ENCODE measurements around the gene PPP2R5A. TPM values are rescaled to one million over a fixed set of nuclear protein-coding genes. Genes with fewer than 3 reads are reported as not detected.
"Not testable (repeated sequence)": the region's sequence is repeated elsewhere in the genome, so short reads cannot be mapped to it uniquely, and the experiment has no call there.

PPP2R5A gene
- total RNA-seq, 1 experiment from 2014 or later, result 65.3 TPM

GRCh38 chr1:212301580-212301979 is 16.4 kb downstream of the PPP2R5A start:
- H3K4me3 ChIP-seq (ENCODE audit: insufficient read depth, low read depth, low read length), result no peak overlapping the region
- H3K27me3 ChIP-seq (ENCODE audit: control insufficient read depth, insufficient read depth, low read length), result no peaks in the 10 kb centered on the region
- H3K36me3 ChIP-seq (replicated peaks; ENCODE audit: control insufficient read depth, insufficient read depth, low read length), result no peaks in the 10 kb centered on the region
- DNase-seq, result no peak

GRCh38 chr1:212302745-212303383 is 17.7 kb downstream of the PPP2R5A start:
- no peaks in the 10 kb centered on the region for H3K36me3 ChIP-seq (replicated peaks; ENCODE audit: control insufficient read depth, insufficient read depth, low read length)
- no peak for DNase-seq
- H3K27me3 ChIP-seq (ENCODE audit: control insufficient read depth, insufficient read depth, low read length), result no peaks in the 10 kb centered on the region
- H3K4me3 ChIP-seq (ENCODE audit: insufficient read depth, low read depth, low read length), result no peak overlapping the region

- Histone ChIP-seq H3K27me3 (ENCODE audit: control insufficient read depth, insufficient read depth, low read length) (no peaks in the 10 kb centered on the region), H3K36me3 (replicated peaks; ENCODE audit: control insufficient read depth, insufficient read depth, low read length) (no peaks in the 10 kb centered on the region), H3K4me3 (ENCODE audit: insufficient read depth, low read depth, low read length) (no peak overlapping the region)
- DNase-seq, result no peak
These were observed 20.1 kb downstream of the PPP2R5A start for GRCh38 chr1:212305342-212305741.

DNA sequence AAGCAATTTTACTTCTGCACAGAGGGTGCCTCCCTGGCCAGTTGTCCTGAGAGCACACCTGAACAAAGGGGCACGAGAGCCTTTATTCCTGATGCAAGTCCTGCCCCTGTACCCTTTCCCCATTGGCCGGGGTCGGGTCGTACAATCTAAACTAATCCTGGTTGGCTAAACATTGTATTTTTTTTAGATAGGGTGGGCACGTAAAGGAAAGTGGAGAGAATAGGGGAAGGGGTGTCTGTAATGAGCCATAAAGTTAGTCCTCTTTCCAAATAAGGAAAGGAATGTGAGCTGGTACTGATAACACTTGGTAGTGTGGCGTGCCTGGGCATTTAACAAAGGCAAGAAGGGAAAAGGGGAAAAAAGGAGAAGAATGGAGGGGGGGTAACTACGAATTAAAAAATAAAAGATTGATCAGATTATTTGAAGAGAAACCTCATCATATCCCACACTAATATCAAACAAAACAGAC is 20.8 kb downstream of the PPP2R5A start:
- not testable (repeated sequence) for H3K27me3 ChIP-seq (ENCODE audit: control insufficient read depth, insufficient read depth, low read length); H3K36me3 ChIP-seq (replicated peaks; ENCODE audit: control insufficient read depth, insufficient read depth, low read length); H3K4me3 ChIP-seq (ENCODE audit: insufficient read depth, low read depth, low read length); DNase-seq

- H3K27me3 ChIP-seq (ENCODE audit: control insufficient read depth, insufficient read depth, low read length), result no peaks in the 10 kb centered on the region
- no peak overlapping the region for H3K4me3 ChIP-seq (ENCODE audit: insufficient read depth, low read depth, low read length)
- peak; percentile 12 for DNase-seq
- H3K36me3 ChIP-seq (replicated peaks; ENCODE audit: control insufficient read depth, insufficient read depth, low read length), result no peaks in the 10 kb centered on the region
These were observed 24.8 kb downstream of the PPP2R5A start for GRCh38 chr1:212309967-212310366.

- Histone ChIP-seq H3K27me3 (ENCODE audit: control insufficient read depth, insufficient read depth, low read length) (no peaks in the 10 kb centered on the region), H3K4me3 (ENCODE audit: insufficient read depth, low read depth, low read length) (no peak overlapping the region), H3K36me3 (replicated peaks; ENCODE audit: control insufficient read depth, insufficient read depth, low read length) (no peaks in the 10 kb centered on the region)
- peak; percentile 10 for DNase-seq
These were observed 25.2 kb downstream of the PPP2R5A start for GRCh38 chr1:212310383-212310782.

DNA sequence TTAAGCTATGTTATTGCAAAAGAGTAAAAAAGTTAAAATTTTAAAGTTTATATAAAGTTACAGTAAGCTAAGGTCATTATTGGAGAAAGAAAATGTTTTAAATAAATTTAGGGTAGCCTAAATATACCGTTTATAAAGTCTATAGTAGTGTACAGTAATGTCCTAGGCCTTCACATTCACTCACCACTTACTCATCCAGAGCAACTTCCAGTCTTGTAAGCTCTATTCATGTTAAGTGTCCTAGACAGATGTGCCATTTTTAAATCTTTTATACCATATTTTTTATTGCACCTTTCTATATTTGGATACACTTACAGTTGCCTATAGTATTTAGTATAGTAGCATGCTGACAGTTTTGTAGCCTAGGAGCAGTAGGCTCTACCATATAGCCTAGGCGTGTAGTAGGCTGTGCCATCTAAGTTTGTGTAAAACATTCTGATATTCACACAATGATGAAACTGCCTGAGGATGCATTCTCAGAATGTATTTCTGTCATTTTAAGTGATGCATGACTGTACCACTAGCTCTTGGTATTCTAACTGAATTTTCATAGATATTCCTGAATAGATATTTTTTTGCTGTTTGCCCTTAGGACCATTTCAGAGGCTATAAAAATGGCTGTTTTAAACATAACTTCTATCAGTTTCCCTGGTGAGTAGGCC is 26.8 kb downstream of the PPP2R5A start:
- Histone ChIP-seq H3K36me3 (replicated peaks; ENCODE audit: control insufficient read depth, insufficient read depth, low read length) (no peaks in the 10 kb centered on the region), H3K27me3 (ENCODE audit: control insufficient read depth, insufficient read depth, low read length) (no peaks in the 10 kb centered on the region), H3K4me3 (ENCODE audit: insufficient read depth, low read depth, low read length) (no peak overlapping the region)
- no peak for DNase-seq

DNA sequence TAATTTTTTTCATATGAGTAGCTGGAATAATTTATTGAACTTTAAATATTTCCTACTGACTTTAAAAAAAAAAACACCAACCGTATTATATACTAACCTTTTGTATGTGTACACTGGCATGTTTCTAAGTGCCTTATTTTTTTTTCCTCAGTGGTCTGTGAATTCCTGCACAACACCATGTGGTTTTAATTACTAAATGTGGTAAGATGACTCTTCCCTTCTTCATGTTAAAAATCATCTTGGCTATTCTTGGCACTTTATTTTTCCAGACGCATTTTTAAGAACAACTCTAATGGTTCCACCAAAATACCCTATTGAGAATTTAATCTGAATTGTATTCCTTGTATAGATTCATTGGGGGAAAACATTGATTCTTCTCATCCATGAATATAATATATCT is 28.4 kb downstream of the PPP2R5A start:
- H3K36me3 ChIP-seq (replicated peaks; ENCODE audit: control insufficient read depth, insufficient read depth, low read length), result no peaks in the 10 kb centered on the region
- DNase-seq, result no peak
- H3K27me3 ChIP-seq (ENCODE audit: control insufficient read depth, insufficient read depth, low read length), result no peaks in the 10 kb centered on the region
- no peak overlapping the region for H3K4me3 ChIP-seq (ENCODE audit: insufficient read depth, low read depth, low read length)

- H3K4me3 ChIP-seq (ENCODE audit: insufficient read depth, low read depth, low read length), result no peak overlapping the region
- H3K27me3 ChIP-seq (ENCODE audit: control insufficient read depth, insufficient read depth, low read length), result no peaks in the 10 kb centered on the region
- no peak for DNase-seq
- no peaks in the 10 kb centered on the region for H3K36me3 ChIP-seq (replicated peaks; ENCODE audit: control insufficient read depth, insufficient read depth, low read length)
These were observed 30.0 kb downstream of the PPP2R5A start for GRCh38 chr1:212315184-212315583.

GRCh38 chr1:212315907-212316306 is 30.7 kb downstream of the PPP2R5A start:
- Histone ChIP-seq H3K4me3 (ENCODE audit: insufficient read depth, low read depth, low read length) (no peak overlapping the region), H3K27me3 (ENCODE audit: control insufficient read depth, insufficient read depth, low read length) (no peaks in the 10 kb centered on the region), H3K36me3 (replicated peaks; ENCODE audit: control insufficient read depth, insufficient read depth, low read length) (no peaks in the 10 kb centered on the region)
- peak; percentile 35 for DNase-seq

DNA sequence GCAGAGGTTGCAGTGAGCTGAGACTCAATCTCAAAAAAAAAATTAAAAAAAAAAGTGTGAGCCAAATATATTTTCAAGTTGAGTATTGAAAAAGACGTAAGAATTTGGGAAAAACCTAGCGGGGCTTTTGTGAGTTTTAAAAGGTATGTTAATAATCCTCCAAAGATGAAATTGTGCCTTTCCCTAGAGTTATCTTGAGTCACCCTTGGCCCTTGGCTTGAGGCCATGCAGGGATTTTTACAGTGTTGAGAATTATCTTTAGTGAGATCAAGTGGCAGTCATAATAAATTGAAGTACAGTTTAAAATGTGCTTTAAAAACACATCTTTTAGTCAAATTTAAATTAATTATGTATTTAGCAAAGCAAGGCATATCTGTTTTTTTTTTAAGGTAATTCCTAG is 32.7 kb downstream of the PPP2R5A start:
- Histone ChIP-seq H3K4me3 (ENCODE audit: insufficient read depth, low read depth, low read length) (no peak overlapping the region), H3K36me3 (replicated peaks; ENCODE audit: control insufficient read depth, insufficient read depth, low read length) (no peaks in the 10 kb centered on the region), H3K27me3 (ENCODE audit: control insufficient read depth, insufficient read depth, low read length) (no peaks in the 10 kb centered on the region)
- no peak for DNase-seq

- H3K27me3 ChIP-seq (ENCODE audit: control insufficient read depth, insufficient read depth, low read length); DNase-seq; H3K4me3 ChIP-seq (ENCODE audit: insufficient read depth, low read depth, low read length); H3K36me3 ChIP-seq (replicated peaks; ENCODE audit: control insufficient read depth, insufficient read depth, low read length): not testable (repeated sequence)
These were observed 35.8 kb downstream of the PPP2R5A start for GRCh38 chr1:212321031-212321430.

- no peak overlapping the region for H3K4me3 ChIP-seq (ENCODE audit: insufficient read depth, low read depth, low read length)
These were observed 37.9 kb downstream of the PPP2R5A start for GRCh38 chr1:212323066-212323465.

DNA sequence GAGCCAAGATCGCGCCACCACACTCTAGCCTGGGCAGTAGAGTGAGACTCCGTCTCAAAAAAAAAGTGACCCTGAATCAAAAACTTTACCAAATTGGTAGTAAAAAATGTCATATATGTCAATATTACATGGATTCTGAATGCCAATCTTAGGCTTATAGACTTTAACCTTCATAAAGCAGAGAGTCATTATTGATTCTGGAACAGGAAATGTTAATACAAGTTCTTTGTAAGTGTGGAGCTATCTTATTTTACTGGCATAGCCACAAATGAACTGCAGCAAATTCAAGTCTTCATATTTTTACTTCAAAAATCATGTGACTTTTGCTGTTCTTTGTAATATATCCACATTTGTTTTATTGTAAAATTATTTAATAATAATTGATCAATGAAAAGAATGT is 41.3 kb downstream of the PPP2R5A start:
- no peak for DNase-seq
- no peaks in the 10 kb centered on the region for H3K27me3 ChIP-seq (ENCODE audit: control insufficient read depth, insufficient read depth, low read length)
- no peaks in the 10 kb centered on the region for H3K36me3 ChIP-seq (replicated peaks; ENCODE audit: control insufficient read depth, insufficient read depth, low read length)
- no peak overlapping the region for H3K4me3 ChIP-seq (ENCODE audit: insufficient read depth, low read depth, low read length)

More at GRCh38 chr1:212323066-212323465, 37.9 kb downstream of the PPP2R5A start:
- no peaks in the 10 kb centered on the region for H3K27me3 ChIP-seq (ENCODE audit: control insufficient read depth, insufficient read depth, low read length)
- H3K36me3 ChIP-seq (replicated peaks; ENCODE audit: control insufficient read depth, insufficient read depth, low read length), result no peaks in the 10 kb centered on the region
- no peak for DNase-seq

DNA sequence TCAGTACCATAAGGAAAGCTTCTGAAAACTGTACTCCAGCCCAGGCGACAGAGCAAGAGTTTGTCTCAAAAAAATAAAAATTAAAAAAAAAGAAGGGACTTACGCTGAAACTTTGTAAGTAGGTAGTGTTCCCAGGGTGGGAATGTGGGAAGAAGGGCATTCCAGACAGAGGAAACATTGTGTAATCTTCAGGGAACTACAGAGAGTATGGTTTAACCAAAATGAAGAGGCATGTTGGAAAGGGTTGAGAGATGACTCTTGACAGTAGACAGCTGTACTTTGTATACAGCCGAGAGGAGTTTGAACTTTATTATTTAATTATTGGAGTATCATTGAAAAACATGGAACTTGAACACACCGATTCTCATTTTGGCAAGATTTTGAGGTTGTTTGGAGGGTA is 43.0 kb downstream of the PPP2R5A start:
- Histone ChIP-seq H3K4me3 (ENCODE audit: insufficient read depth, low read depth, low read length) (no peak overlapping the region), H3K27me3 (ENCODE audit: control insufficient read depth, insufficient read depth, low read length) (no peaks in the 10 kb centered on the region), H3K36me3 (replicated peaks; ENCODE audit: control insufficient read depth, insufficient read depth, low read length) (no peaks in the 10 kb centered on the region; the same call in 1 of the 2 replicates)
- no peak for DNase-seq

All from H7 (cell line).